H1 (cell line): ENCODE data around the gene OR1I1. TPM values are rescaled to one million over a fixed set of nuclear protein-coding genes. Genes with fewer than 3 reads are reported as not detected.

Experiments
- MAX ChIP-seq: IDR thresholded peaks from 2 replicates; pipeline ENCODE4 v1.6.1; 2012; ENCODE audit warnings: inconsistent platforms
- NANOG ChIP-seq: IDR thresholded peaks from 2 replicates; pipeline ENCODE4 v1.6.1; 2011; ENCODE audit warnings: low read length, low read depth, mild to moderate bottlenecking, inconsistent platforms; ENCODE audit not compliant: insufficient read depth, poor library complexity, severe bottlenecking
- RFX5 ChIP-seq: IDR thresholded peaks from 2 replicates; pipeline ENCODE4 v1.6.1; 2011; ENCODE audit warnings: low read depth, low read length, improper control_type of control experiment, borderline replicate concordance
- TAF7 ChIP-seq: optimal IDR thresholded peaks from 2 replicates; pipeline ENCODE3; 2011; ENCODE audit warnings: low read depth, mild to moderate bottlenecking, inconsistent platforms, low read length, moderate library complexity, borderline replicate concordance
- polyA plus RNA-seq, 7 experiments: library from polyadenylated mRNA; depleted of rRNA in 3 of 7; stranded (reverse) in 5 of 7; unstranded in 2 of 7; fragments of >200 nt in 5 of 7; fragments of 200-250 nt in 2 of 7; gene quantifications; 1 replicate in 5 of 7; 2 replicates in 1 of 7; 4 replicates in 1 of 7; pipeline versions ENCODE4 v1.2.1 to v1.2.3, GENCODE V29; 2011 to 2013; ENCODE audit warnings: missing spikeins in 2 of 7, mixed read lengths in 2 of 7
- total RNA-seq: library from RNA; stranded (reverse); fragmentation: NEBNext Ultra II Directional; extraction: Animal tissue kit (Norgen Biotek cat#: 25700); gene quantifications from 2 replicates; pipeline ENCODE4 v1.2.1, GENCODE V29; 2021
- TF ChIP-seq, protein P1 (sequence below): IDR thresholded peaks from 2 replicates; pipeline ENCODE4 v1.6.1; 2011; ENCODE audit warnings: low read length, improper control_type of control experiment

The OR1I1 gene
- total and polyA plus RNA-seq, 2 of the 8 experiments (the other 6 are each of a cell fraction or from before 2014, with no cell fraction given), result not detected

- TF ChIP-seq NANOG (no peak), TAF7 (no peak), RFX5 (no peak), MAX (no peak)
- TF ChIP-seq, protein P1, sequence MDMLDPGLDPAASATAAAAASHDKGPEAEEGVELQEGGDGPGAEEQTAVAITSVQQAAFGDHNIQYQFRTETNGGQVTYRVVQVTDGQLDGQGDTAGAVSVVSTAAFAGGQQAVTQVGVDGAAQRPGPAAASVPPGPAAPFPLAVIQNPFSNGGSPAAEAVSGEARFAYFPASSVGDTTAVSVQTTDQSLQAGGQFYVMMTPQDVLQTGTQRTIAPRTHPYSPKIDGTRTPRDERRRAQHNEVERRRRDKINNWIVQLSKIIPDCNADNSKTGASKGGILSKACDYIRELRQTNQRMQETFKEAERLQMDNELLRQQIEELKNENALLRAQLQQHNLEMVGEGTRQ, result no peak
These were observed 46.3 kb downstream of the OR1I1 start (continued) for GRCh38 chr19:15128162-15128770.
